Measurements from ENCODE around the gene GOSR2. TPM values are rescaled to one million over a fixed set of nuclear protein-coding genes. Genes with fewer than 3 reads are reported as not detected.
A peak's percentile ranks its signal among the peaks of the same experiment; 100 is the strongest.
"Not testable (repeated sequence)": the region's sequence is repeated elsewhere in the genome, so short reads cannot be mapped to it uniquely, and the experiment has no call there.

Gene GOSR2
- total and polyA plus RNA-seq, 5 experiments from 2014 or later, result 36.4 to 89.0 (median 52.0) TPM

GRCh38 chr17:46917516-46917915 is 5.4 kb upstream of the GOSR2 start:
- H3K27ac Mint-ChIP-seq, result no peak overlapping the region
- ATAC-seq (no peak), DNase-seq (no peak)
- H3K36me3 Mint-ChIP-seq, result peaks cover 0 to 8% (median 0%) of the 10 kb centered on the region in 3 donors
- peaks cover 0 to 6% (median 2%) of the 10 kb centered on the region in 5 donors for H3K27me3 Mint-ChIP-seq
- peaks cover 2 to 7% (median 4%) of the 10 kb centered on the region in 4 donors for H3K4me1 Mint-ChIP-seq
- POLR2A ChIA-PET, result no interaction called here
- no peak overlapping the region for H3K4me3 Mint-ChIP-seq
- H3K9me3 Mint-ChIP-seq, result peaks cover 0 to 2% (median 0%) of the 10 kb centered on the region in 9 donors

- POLR2A ChIA-PET, DNase-seq, H3K27me3 Mint-ChIP-seq, ATAC-seq, H3K36me3 Mint-ChIP-seq, H3K9me3 Mint-ChIP-seq: not testable (repeated sequence)
- Mint-ChIP-seq H3K27ac (peak overlapping the region in 6 of 10 donors; percentile 9 to 100 (median 84)), H3K4me3 (peak overlapping the region; percentile 36 to 98 (median 74)), H3K4me1 (peaks cover 18 to 49% (median 46%) of the 10 kb centered on the region in 4 donors)
These were observed 998 bp upstream of the GOSR2 start for GRCh38 chr17:46921962-46922361.

GRCh38 chr17:46922487-46922803 is 515 bp upstream of the GOSR2 start:
- Mint-ChIP-seq H3K36me3 (peaks cover 0 to 7% (median 0%) of the 10 kb centered on the region in 3 donors), H3K9me3 (no peaks in the 10 kb centered on the region), H3K27ac (peak overlapping the region; percentile 97 to 100 (median 100)), H3K27me3 (no peaks in the 10 kb centered on the region), H3K4me1 (peaks cover 22 to 53% (median 51%) of the 10 kb centered on the region in 4 donors), H3K4me3 (peak overlapping the region; percentile 89 to 98 (median 95))
- DNase-seq, result no peak
- ATAC-seq, result peak; percentile 2 to 10
- POLR2A ChIA-PET, result no interaction called here

GRCh38 chr17:46925185-46925868 is 2.4 kb downstream of the GOSR2 start:
- POLR2A ChIA-PET, result no interaction called here
- ATAC-seq, result no peak
- H3K36me3 Mint-ChIP-seq, result peaks cover 0 to 22% (median 3%) of the 10 kb centered on the region in 3 donors
- no peak for DNase-seq
- H3K4me3 Mint-ChIP-seq, result peak overlapping the region in 9 of 10 donors; percentile 16 to 94 (median 34)
- no peaks in the 10 kb centered on the region for H3K9me3 Mint-ChIP-seq
- H3K27me3 Mint-ChIP-seq, result no peaks in the 10 kb centered on the region
- H3K27ac Mint-ChIP-seq, result no peak overlapping the region
- H3K4me1 Mint-ChIP-seq, result peaks cover 36 to 76% (median 67%) of the 10 kb centered on the region in 4 donors

GRCh38 chr17:46928467-46929261 is 5.7 kb downstream of the GOSR2 start:
- peak overlapping the region in 3 of 10 donors; percentile 16 to 72 (median 60) for H3K27ac Mint-ChIP-seq
- POLR2A ChIA-PET, result no interaction called here
- no peak for DNase-seq
- peaks cover 33 to 59% (median 52%) of the 10 kb centered on the region in 4 donors for H3K4me1 Mint-ChIP-seq
- H3K9me3 Mint-ChIP-seq, result no peaks in the 10 kb centered on the region
- ATAC-seq, result no peak
- peaks cover 0 to 53% (median 3%) of the 10 kb centered on the region in 3 donors for H3K36me3 Mint-ChIP-seq
- no peaks in the 10 kb centered on the region for H3K27me3 Mint-ChIP-seq
- H3K4me3 Mint-ChIP-seq, result no peak overlapping the region

GRCh38 chr17:46929413-46929812 is 6.5 kb downstream of the GOSR2 start:
- POLR2A ChIA-PET, result interaction anchor here (0.7 kb wide), 2 partner anchors 16 to 170 kb away, joined by 3 read pairs; no protein-coding TSS in a partner anchor
- Mint-ChIP-seq H3K27me3 (no peaks in the 10 kb centered on the region), H3K4me1 (peaks cover 27 to 53% (median 45%) of the 10 kb centered on the region in 4 donors), H3K36me3 (peaks cover 0 to 61% (median 6%) of the 10 kb centered on the region in 3 donors), H3K27ac (peak overlapping the region in 1 of 10 donors; percentile 11), H3K4me3 (no peak overlapping the region), H3K9me3 (no peaks in the 10 kb centered on the region)
- no peak for DNase-seq
- ATAC-seq, result no peak

- Mint-ChIP-seq H3K4me3 (no peak overlapping the region), H3K27me3 (no peaks in the 10 kb centered on the region), H3K27ac (no peak overlapping the region), H3K36me3 (peaks cover 0 to 67% (median 8%) of the 10 kb centered on the region in 3 donors), H3K9me3 (no peaks in the 10 kb centered on the region), H3K4me1 (peaks cover 25 to 46% (median 39%) of the 10 kb centered on the region in 4 donors)
- DNase-seq (no peak), ATAC-seq (no peak)
- POLR2A ChIA-PET, result interaction anchor here (0.7 kb wide), 2 partner anchors 16 to 171 kb away, joined by 3 read pairs; no protein-coding TSS in a partner anchor
These were observed 7.1 kb downstream of the GOSR2 start for GRCh38 chr17:46930051-46930450.

- ATAC-seq (no peak), DNase-seq (no peak)
- peaks cover 20 to 31% (median 25%) of the 10 kb centered on the region in 4 donors for H3K4me1 Mint-ChIP-seq
- H3K27ac Mint-ChIP-seq, result no peak overlapping the region
- H3K9me3 Mint-ChIP-seq, result no peaks in the 10 kb centered on the region
- peaks cover 0 to 79% (median 12%) of the 10 kb centered on the region in 3 donors for H3K36me3 Mint-ChIP-seq
- H3K27me3 Mint-ChIP-seq, result no peaks in the 10 kb centered on the region
- H3K4me3 Mint-ChIP-seq, result no peak overlapping the region
- POLR2A ChIA-PET, result no interaction called here
These were observed 8.6 kb downstream of the GOSR2 start for GRCh38 chr17:46931596-46931995.

GRCh38 chr17:46935658-46936266 is 12.8 kb downstream of the GOSR2 start:
- H3K4me1 Mint-ChIP-seq, result peaks cover 0 to under 1% (median 0%) of the 10 kb centered on the region in 4 donors
- H3K4me3 Mint-ChIP-seq, result no peak overlapping the region
- no peaks in the 10 kb centered on the region for H3K27me3 Mint-ChIP-seq
- H3K36me3 Mint-ChIP-seq, result peaks cover 0 to 91% (median 10%) of the 10 kb centered on the region in 3 donors
- peak overlapping the region in 3 of 10 donors; percentile 24 to 47 (median 46) for H3K27ac Mint-ChIP-seq
- H3K9me3 Mint-ChIP-seq, result no peaks in the 10 kb centered on the region
- DNase-seq, result no peak
- no peak for ATAC-seq
- POLR2A ChIA-PET, result interaction anchor here (0.5 kb wide), 1 partner anchor 28 kb away, joined by 3 read pairs; no protein-coding TSS in a partner anchor

GRCh38 chr17:46940692-46941404 is 17.9 kb downstream of the GOSR2 start:
- H3K27me3 Mint-ChIP-seq, result no peaks in the 10 kb centered on the region
- peak overlapping the region in 7 of 10 donors; percentile 9 to 86 (median 66) for H3K27ac Mint-ChIP-seq
- H3K4me1 Mint-ChIP-seq, result peaks cover 15 to 33% (median 26%) of the 10 kb centered on the region in 4 donors
- no peaks in the 10 kb centered on the region for H3K9me3 Mint-ChIP-seq
- peaks cover 0 to 43% (median 3%) of the 10 kb centered on the region in 3 donors for H3K36me3 Mint-ChIP-seq
- peak; percentile 20 to 81 (median 58) for DNase-seq
- ATAC-seq, result peak; percentile 84 to 86
- POLR2A ChIA-PET, result no interaction called here
- H3K4me3 Mint-ChIP-seq, result no peak overlapping the region

GRCh38 chr17:46942441-46943217 is 19.7 kb downstream of the GOSR2 start:
- peak in 9 of 10 donors; percentile 14 to 67 (median 40) for DNase-seq
- Mint-ChIP-seq H3K9me3 (no peaks in the 10 kb centered on the region), H3K4me3 (no peak overlapping the region), H3K27me3 (no peaks in the 10 kb centered on the region), H3K36me3 (peaks cover 0 to 26% (median 2%) of the 10 kb centered on the region in 3 donors), H3K27ac (peak overlapping the region in 8 of 10 donors; percentile 6 to 73 (median 58)), H3K4me1 (peaks cover 17 to 37% (median 32%) of the 10 kb centered on the region in 4 donors)
- POLR2A ChIA-PET, result no interaction called here
- peak; percentile 42 to 54 for ATAC-seq

Data from naive thymus-derived CD8-positive, alpha-beta T cell (primary cell).